ENCODE data around the gene WNT2. TPM values are rescaled to one million over a fixed set of nuclear protein-coding genes. Genes with fewer than 3 reads are reported as not detected.

WNT2 gene
- total and polyA plus RNA-seq, 2 donors (not counting 1 experiment from before 2014, with no cell fraction given): 1.7 to 14.5 TPM

DNA sequence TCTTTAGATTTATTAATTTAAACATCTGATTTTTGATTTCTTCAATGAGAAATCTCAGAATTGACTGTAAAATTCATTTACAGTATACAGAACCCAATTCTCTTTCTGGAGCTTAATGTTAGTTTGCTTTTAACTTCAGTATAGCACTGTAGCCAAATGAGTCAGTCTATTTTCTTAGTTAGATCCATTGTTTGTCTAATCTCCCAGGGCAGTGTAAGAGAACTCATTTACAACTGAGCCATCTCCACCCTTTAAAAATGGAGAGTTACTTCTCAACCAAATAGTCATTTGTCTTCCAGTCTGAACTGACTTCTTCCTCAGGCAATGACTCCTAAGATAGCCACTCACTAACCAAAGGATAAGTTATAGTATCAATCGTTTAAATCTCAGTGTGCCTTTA lies 3.0 kb upstream of the WNT2 start:
- H3K9ac ChIP-seq (ENCODE audit: insufficient read depth, low read length): no peak overlapping the region
- DNase-seq (ENCODE audit: low read depth in 2 of 2): peak in 1 of 2 donors; percentile 78
- H3K27me3 ChIP-seq (ENCODE audit: control insufficient read depth, insufficient read depth, low read length): peaks cover 23% of the 10 kb centered on the region
- H3K9me3 ChIP-seq (ENCODE audit: control insufficient read depth, insufficient read depth, low read depth, low read length): no peaks in the 10 kb centered on the region
- no peak overlapping the region for H3K4me3 ChIP-seq (replicated peaks in 1 of 4; ENCODE audit: control extremely low read depth in 1 of 4, insufficient read depth in 1 of 4, low read depth in 3 of 4, low read length in 4 of 4)
- H3K27ac ChIP-seq (ENCODE audit: insufficient read depth, low read length): no peak overlapping the region
- no peaks in the 10 kb centered on the region for H4K20me1 ChIP-seq (ENCODE audit: control insufficient read depth, extremely low read depth, insufficient read depth, low read length)
- no peak overlapping the region for H3K4me2 ChIP-seq (ENCODE audit: extremely low read depth, insufficient read depth, low read length)
- H3K4me1 ChIP-seq (ENCODE audit: control insufficient read depth, extremely low read depth, insufficient read depth, low read length): peaks cover 8% of the 10 kb centered on the region
- no peaks in the 10 kb centered on the region for H3K79me2 ChIP-seq (ENCODE audit: control insufficient read depth, insufficient read depth, low read length)
- TF ChIP-seq, protein P1, sequence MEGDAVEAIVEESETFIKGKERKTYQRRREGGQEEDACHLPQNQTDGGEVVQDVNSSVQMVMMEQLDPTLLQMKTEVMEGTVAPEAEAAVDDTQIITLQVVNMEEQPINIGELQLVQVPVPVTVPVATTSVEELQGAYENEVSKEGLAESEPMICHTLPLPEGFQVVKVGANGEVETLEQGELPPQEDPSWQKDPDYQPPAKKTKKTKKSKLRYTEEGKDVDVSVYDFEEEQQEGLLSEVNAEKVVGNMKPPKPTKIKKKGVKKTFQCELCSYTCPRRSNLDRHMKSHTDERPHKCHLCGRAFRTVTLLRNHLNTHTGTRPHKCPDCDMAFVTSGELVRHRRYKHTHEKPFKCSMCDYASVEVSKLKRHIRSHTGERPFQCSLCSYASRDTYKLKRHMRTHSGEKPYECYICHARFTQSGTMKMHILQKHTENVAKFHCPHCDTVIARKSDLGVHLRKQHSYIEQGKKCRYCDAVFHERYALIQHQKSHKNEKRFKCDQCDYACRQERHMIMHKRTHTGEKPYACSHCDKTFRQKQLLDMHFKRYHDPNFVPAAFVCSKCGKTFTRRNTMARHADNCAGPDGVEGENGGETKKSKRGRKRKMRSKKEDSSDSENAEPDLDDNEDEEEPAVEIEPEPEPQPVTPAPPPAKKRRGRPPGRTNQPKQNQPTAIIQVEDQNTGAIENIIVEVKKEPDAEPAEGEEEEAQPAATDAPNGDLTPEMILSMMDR (conservative IDR thresholded peaks at IDR 0.05 in 1 of 2, IDR thresholded peaks at IDR 0.05 in 1 of 2; ENCODE audit: low read depth in 1 of 2, low read length in 2 of 2): no peak
- no peak for TF ChIP-seq EZH2 (IDR thresholded peaks at IDR 0.05; ENCODE audit: low read length, missing control alignments)
- H2AFZ ChIP-seq (ENCODE audit: low read length): no peak overlapping the region
- no peaks in the 10 kb centered on the region for H3K36me3 ChIP-seq (ENCODE audit: control insufficient read depth, insufficient read depth, low read length)

DNA sequence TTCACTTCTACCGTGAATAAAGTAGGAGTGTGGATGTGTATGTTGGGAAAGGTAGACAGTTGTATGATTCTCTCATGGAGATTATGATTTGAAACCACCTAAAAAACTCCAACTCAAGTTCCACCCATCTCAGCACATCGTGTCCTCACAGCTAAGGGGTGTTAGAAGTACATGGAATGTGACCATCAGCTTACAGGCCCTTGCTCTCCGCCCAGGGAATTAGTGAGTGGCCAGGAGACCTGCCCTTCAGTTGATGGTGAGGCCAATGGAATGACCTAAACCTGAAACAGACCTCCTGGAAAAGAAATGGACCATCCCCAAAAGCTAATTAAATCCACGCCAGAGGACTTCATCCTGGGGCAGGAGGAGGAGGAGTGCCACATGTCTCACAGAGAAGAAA lies 2.1 kb upstream of the WNT2 start:
- Histone ChIP-seq H4K20me1 (ENCODE audit: control insufficient read depth, extremely low read depth, insufficient read depth, low read length) (no peaks in the 10 kb centered on the region), H3K4me2 (ENCODE audit: extremely low read depth, insufficient read depth, low read length) (no peak overlapping the region), H3K79me2 (ENCODE audit: control insufficient read depth, insufficient read depth, low read length) (no peaks in the 10 kb centered on the region), H3K36me3 (ENCODE audit: control insufficient read depth, insufficient read depth, low read length) (no peaks in the 10 kb centered on the region), H2AFZ (ENCODE audit: low read length) (no peak overlapping the region), H3K27me3 (ENCODE audit: control insufficient read depth, insufficient read depth, low read length) (peaks cover 32% of the 10 kb centered on the region), H3K27ac (ENCODE audit: insufficient read depth, low read length) (no peak overlapping the region), H3K4me1 (ENCODE audit: control insufficient read depth, extremely low read depth, insufficient read depth, low read length) (peaks cover 8% of the 10 kb centered on the region), H3K9me3 (ENCODE audit: control insufficient read depth, insufficient read depth, low read depth, low read length) (no peaks in the 10 kb centered on the region), H3K9ac (ENCODE audit: insufficient read depth, low read length) (no peak overlapping the region), H3K4me3 (replicated peaks in 1 of 4; ENCODE audit: control extremely low read depth in 1 of 4, insufficient read depth in 1 of 4, low read depth in 3 of 4, low read length in 4 of 4) (peak overlapping the region in 1 of 4 experiments; percentile 57)
- TF ChIP-seq, protein P1 (conservative IDR thresholded peaks at IDR 0.05 in 1 of 2, IDR thresholded peaks at IDR 0.05 in 1 of 2; ENCODE audit: low read depth in 1 of 2, low read length in 2 of 2): no peak
- TF ChIP-seq EZH2 (IDR thresholded peaks at IDR 0.05; ENCODE audit: low read length, missing control alignments): no peak
- DNase-seq (ENCODE audit: low read depth in 2 of 2): peak in 1 of 2 donors; percentile 56

DNA sequence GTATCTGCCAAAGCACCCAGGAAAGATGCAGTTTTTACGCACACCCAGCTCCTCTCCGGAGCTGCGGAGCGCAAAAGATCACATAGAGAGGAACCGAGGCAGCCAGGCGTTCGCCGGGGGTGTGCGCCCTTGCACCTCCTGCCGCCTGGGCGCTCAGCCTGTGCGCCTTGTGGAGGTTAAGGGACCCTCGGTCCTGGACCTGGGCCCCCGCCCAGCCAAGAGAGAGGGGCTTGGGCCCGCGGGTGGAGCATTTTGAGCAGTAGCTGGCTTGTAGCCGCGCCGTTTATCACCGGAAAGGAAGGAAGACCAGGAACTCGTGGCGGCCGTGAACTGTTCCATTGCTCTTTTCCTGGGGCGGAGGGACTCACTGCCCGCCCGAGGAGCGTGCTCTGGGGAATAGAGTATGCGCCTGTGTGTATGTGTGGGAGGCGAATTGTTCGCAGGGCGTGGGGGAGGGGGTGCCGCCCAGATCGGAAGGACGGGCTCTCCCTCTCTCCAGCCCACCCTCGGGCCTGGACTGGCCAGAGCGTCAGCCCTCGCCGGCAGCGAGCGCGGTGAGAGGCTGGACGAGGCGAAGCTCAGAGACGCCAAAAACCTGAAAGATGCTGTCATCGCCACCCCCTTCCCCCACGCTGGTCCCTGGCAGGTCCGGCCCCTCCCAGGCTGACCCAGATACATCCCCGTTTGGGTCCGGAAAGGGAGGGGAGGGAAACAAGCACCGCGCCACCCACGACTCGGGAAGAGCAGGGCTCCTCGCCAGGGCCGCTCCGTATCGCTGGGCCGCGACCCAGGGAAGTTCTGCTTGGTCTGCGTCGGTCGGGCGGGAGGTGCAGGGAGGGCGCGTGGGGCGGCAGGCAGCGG lies 1.2 kb upstream of the WNT2 start:
- peak overlapping the region; percentile 37 for H3K9ac ChIP-seq (ENCODE audit: insufficient read depth, low read length)
- H3K27me3 ChIP-seq (ENCODE audit: control insufficient read depth, insufficient read depth, low read length): peaks cover 32% of the 10 kb centered on the region
- H3K36me3 ChIP-seq (ENCODE audit: control insufficient read depth, insufficient read depth, low read length): no peaks in the 10 kb centered on the region
- peak overlapping the region; percentile 81 for H2AFZ ChIP-seq (ENCODE audit: low read length)
- H3K27ac ChIP-seq (ENCODE audit: insufficient read depth, low read length): no peak overlapping the region
- no peaks in the 10 kb centered on the region for H3K9me3 ChIP-seq (ENCODE audit: control insufficient read depth, insufficient read depth, low read depth, low read length)
- DNase-seq (ENCODE audit: low read depth in 2 of 2): peak; percentile 40 to 84
- peak overlapping the region; percentile 77 for H3K4me2 ChIP-seq (ENCODE audit: extremely low read depth, insufficient read depth, low read length)
- H3K4me1 ChIP-seq (ENCODE audit: control insufficient read depth, extremely low read depth, insufficient read depth, low read length): peaks cover 8% of the 10 kb centered on the region
- H3K79me2 ChIP-seq (ENCODE audit: control insufficient read depth, insufficient read depth, low read length): no peaks in the 10 kb centered on the region
- H3K4me3 ChIP-seq (replicated peaks in 1 of 4; ENCODE audit: control extremely low read depth in 1 of 4, insufficient read depth in 1 of 4, low read depth in 3 of 4, low read length in 4 of 4): peak overlapping the region; percentile 49 to 60 (median 54)
- H4K20me1 ChIP-seq (ENCODE audit: control insufficient read depth, extremely low read depth, insufficient read depth, low read length): no peaks in the 10 kb centered on the region
- TF ChIP-seq, protein P1 (conservative IDR thresholded peaks at IDR 0.05 in 1 of 2, IDR thresholded peaks at IDR 0.05 in 1 of 2; ENCODE audit: low read depth in 1 of 2, low read length in 2 of 2): no peak
- no peak for TF ChIP-seq EZH2 (IDR thresholded peaks at IDR 0.05; ENCODE audit: low read length, missing control alignments)

All from fibroblast of lung (primary cell).